Natural killer cell (primary cell): Measurements from ENCODE around the gene ZRANB1. TPM values are rescaled to one million over a fixed set of nuclear protein-coding genes. Genes with fewer than 3 reads are reported as not detected.

Source experiments
- ATAC-seq, 3 donors: fragments of 150-1000 bp in 2 of 3; fragments of 200-7000 bp in 1 of 3; cut with Tn5 transposase; 1 replicate in 1 of 3; 2 replicates in 2 of 3; pipeline ENCODE4 v1.10.0; 2021; ENCODE audit warnings: mild to moderate bottlenecking in 2 of 3, moderate library complexity in 2 of 3
- DNase-seq, 2 donors: peaks; one replicate each; pipeline versions ENCODE4 v3.0.0 to v3.0.0-alpha.2; 2013 to 2021; ENCODE audit warnings: mixed read lengths in 1 of 2
- H3K27ac ChIP-seq: one replicate; pipeline ENCODE4 v1.5.1; 2013; ENCODE audit warnings: mild to moderate bottlenecking, low read length
- H3K27me3 ChIP-seq: one replicate; pipeline ENCODE4 v1.6.1; 2013; ENCODE audit warnings: low read length; ENCODE audit not compliant: control insufficient read depth, insufficient read depth
- H3K36me3 ChIP-seq: one replicate; pipeline ENCODE4 v1.6.1; 2013; ENCODE audit warnings: low read length; ENCODE audit not compliant: control insufficient read depth, insufficient read depth
- H3K4me1 ChIP-seq: one replicate; pipeline ENCODE4 v1.6.1; 2013; ENCODE audit warnings: low read length; ENCODE audit not compliant: control insufficient read depth, insufficient read depth
- H3K4me3 ChIP-seq: one replicate; pipeline ENCODE4 v1.5.1; 2013; ENCODE audit warnings: low read length
- H3K9me3 ChIP-seq: one replicate; pipeline ENCODE4 v1.6.1; 2013; ENCODE audit warnings: low read length; ENCODE audit not compliant: control insufficient read depth, insufficient read depth
- H3K27ac Mint-ChIP-seq, 2 donors: one replicate each; pipeline ENCODE4 v1.8.0; 2022; ENCODE audit warnings: mild to moderate bottlenecking in 2 of 2, mixed read lengths in 2 of 2, moderate library complexity in 1 of 2
- H3K27me3 Mint-ChIP-seq, 2 donors: one replicate each; pipeline ENCODE4 v1.8.0; 2022; ENCODE audit warnings: low read depth in 2 of 2, mixed read lengths in 2 of 2
- H3K36me3 Mint-ChIP-seq: one replicate; pipeline ENCODE4 v1.8.0; 2022; ENCODE audit warnings: mixed read lengths
- H3K4me1 Mint-ChIP-seq, 2 donors: one replicate each; pipeline ENCODE4 v1.8.0; 2022; ENCODE audit warnings: mixed read lengths in 2 of 2
- H3K4me3 Mint-ChIP-seq: one replicate; pipeline ENCODE4 v1.8.0; 2022; ENCODE audit warnings: mild to moderate bottlenecking, moderate library complexity, mixed read lengths
- H3K9me3 Mint-ChIP-seq, 2 donors: one replicate each; pipeline ENCODE4 v1.8.0; 2022; ENCODE audit warnings: mixed read lengths in 2 of 2
- CTCF ChIP-seq: fragments of 200-600 bp; IDR thresholded peaks from one replicate; pipeline ENCODE4 v1.8.0; 2022; ENCODE audit warnings: antibody characterized with exemption
- WGBS: methylation state at CpG from one replicate; pipeline ENCODE4 v1.1.7; 2013; ENCODE audit warnings: missing lambda C conversion rate; ENCODE audit not compliant: insufficient coverage; 5-methylcytosine and 5-hydroxymethylcytosine counted together
- intact Hi-C: fragments of 100-400 bp; cut with micrococcal nuclease; formaldehyde crosslinking; loops from one replicate; pipeline ENCODE4 v1.14.2; 2022
- total RNA-seq, 4 donors: library from RNA; stranded (reverse); fragments of 120-200 nt in 1 of 4; gene quantifications; one replicate each; pipeline versions ENCODE4 v1.2.3 to v1.2.4, GENCODE V29; 2013 to 2022

Gene ZRANB1
- total RNA-seq, 3 donors from 2014 or later (not counting 1 experiment from before 2014, with no cell fraction given): 18.0 to 20.5 (median 18.8) TPM

GRCh38 chr10:125023862-125024496, 82.1 kb downstream of the ZRANB1 start:
- peaks cover 26% of the 10 kb centered on the region for H3K36me3 ChIP-seq
- Mint-ChIP-seq H3K4me3 (no peak overlapping the region), H3K9me3 (no peaks in the 10 kb centered on the region), H3K27ac (peak overlapping the region; percentile 64 to 83), H3K27me3 (no peaks in the 10 kb centered on the region), H3K4me1 (peaks cover 69 to 76% of the 10 kb centered on the region in 2 donors), H3K36me3 (no peaks in the 10 kb centered on the region)
- no peak overlapping the region for H3K4me3 ChIP-seq
- ATAC-seq (no peak), DNase-seq (no peak)
- 93% methylated on average over 26 of the region's 26 CpGs for WGBS
- intact Hi-C loops: no loop called here
- H3K9me3 ChIP-seq: no peaks in the 10 kb centered on the region
- H3K4me1 ChIP-seq: peaks cover 31% of the 10 kb centered on the region
- no peaks in the 10 kb centered on the region for H3K27me3 ChIP-seq
- no peak for TF ChIP-seq CTCF
- H3K27ac ChIP-seq: no peak overlapping the region

GRCh38 chr10:125024497-125025234, 82.7 kb downstream of the ZRANB1 start:
- Histone ChIP-seq H3K9me3 (no peaks in the 10 kb centered on the region), H3K27ac (no peak overlapping the region), H3K4me3 (no peak overlapping the region), H3K27me3 (no peaks in the 10 kb centered on the region), H3K36me3 (peaks cover 26% of the 10 kb centered on the region), H3K4me1 (peaks cover 25% of the 10 kb centered on the region)
- H3K4me1 Mint-ChIP-seq: peaks cover 66 to 74% of the 10 kb centered on the region in 2 donors
- no peaks in the 10 kb centered on the region for H3K9me3 Mint-ChIP-seq
- H3K36me3 Mint-ChIP-seq: no peaks in the 10 kb centered on the region
- DNase-seq: no peak
- H3K27me3 Mint-ChIP-seq: no peaks in the 10 kb centered on the region
- ATAC-seq: no peak
- intact Hi-C loops: no loop called here
- no peak for TF ChIP-seq CTCF
- WGBS: 88% methylated on average over 15 of the region's 16 CpGs
- peak overlapping the region; percentile 64 to 83 for H3K27ac Mint-ChIP-seq
- H3K4me3 Mint-ChIP-seq: no peak overlapping the region

GRCh38 chr10:125025341-125025740, 83.4 kb downstream of the ZRANB1 start:
- Mint-ChIP-seq H3K36me3 (no peaks in the 10 kb centered on the region), H3K4me1 (peaks cover 68 to 76% of the 10 kb centered on the region in 2 donors), H3K27ac (peak overlapping the region; percentile 64 to 83), H3K27me3 (no peaks in the 10 kb centered on the region), H3K4me3 (no peak overlapping the region), H3K9me3 (no peaks in the 10 kb centered on the region)
- intact Hi-C loops: no loop called here
- H3K4me1 ChIP-seq: peaks cover 20% of the 10 kb centered on the region
- DNase-seq (no peak), ATAC-seq (no peak)
- no peak overlapping the region for H3K4me3 ChIP-seq
- H3K27me3 ChIP-seq: no peaks in the 10 kb centered on the region
- no peaks in the 10 kb centered on the region for H3K9me3 ChIP-seq
- TF ChIP-seq CTCF: no peak
- no peak overlapping the region for H3K27ac ChIP-seq
- 70% methylated on average over 10 of the region's 12 CpGs for WGBS
- peaks cover 26% of the 10 kb centered on the region for H3K36me3 ChIP-seq
